NCI-H2107 (cell line): ENCODE measurements around the gene PARVB.

Source experiments
- DNase-seq: peaks from one replicate; lab custom pipeline; 2025; lab: John Stamatoyannopoulos, UW

Gene PARVB

GRCh38 chr22:44089717-44090570 is 65.8 kb downstream of the PARVB start:
- no peak for DNase-seq

GRCh38 chr22:44090571-44090905 is 66.4 kb downstream of the PARVB start:
- DNase-seq, result no peak

GRCh38 chr22:44091021-44091721 is 67.1 kb downstream of the PARVB start:
- DNase-seq, result no peak

GRCh38 chr22:44091751-44092150 is 67.6 kb downstream of the PARVB start:
- DNase-seq, result no peak

GRCh38 chr22:44092636-44093220 is 68.6 kb downstream of the PARVB start:
- DNase-seq, result no peak

- DNase-seq, result no peak
These were observed 69.7 kb downstream of the PARVB start for GRCh38 chr22:44093791-44094190.

GRCh38 chr22:44094751-44095302 is 70.7 kb downstream of the PARVB start:
- no peak for DNase-seq

GRCh38 chr22:44096736-44097135 is 72.6 kb downstream of the PARVB start:
- DNase-seq, result no peak

GRCh38 chr22:44097263-44098020 is 73.3 kb downstream of the PARVB start:
- DNase-seq, result no peak

- no peak for DNase-seq
These were observed 74.1 kb downstream of the PARVB start for GRCh38 chr22:44098021-44098739.

GRCh38 chr22:44098966-44099530 is 74.9 kb downstream of the PARVB start:
- DNase-seq, result no peak

GRCh38 chr22:44099696-44100095 is 75.6 kb downstream of the PARVB start:
- no peak for DNase-seq

GRCh38 chr22:44100411-44100810 is 76.3 kb downstream of the PARVB start:
- DNase-seq, result no peak

- no peak for DNase-seq
These were observed 78.0 kb downstream of the PARVB start for GRCh38 chr22:44102121-44102520.

GRCh38 chr22:44102856-44103255 is 78.8 kb downstream of the PARVB start:
- no peak for DNase-seq

GRCh38 chr22:44103735-44104480 is 79.8 kb downstream of the PARVB start:
- no peak for DNase-seq

- DNase-seq, result no peak
These were observed 83.2 kb downstream of the PARVB start for GRCh38 chr22:44107340-44107739.

- DNase-seq, result no peak
These were observed 84.0 kb downstream of the PARVB start for GRCh38 chr22:44108076-44108475.

- DNase-seq, result no peak
These were observed 84.8 kb downstream of the PARVB start for GRCh38 chr22:44108806-44109385.

- no peak for DNase-seq
These were observed 85.3 kb downstream of the PARVB start for GRCh38 chr22:44109416-44109815.
